SU-DHL-6 (cell line): ENCODE data around the gene XYLB.

Source experiments
- EZH2phosphoT487 ChIP-seq: fragments of 200-600 bp; sonication (generic), shearing (Covaris generic); conservative IDR thresholded peaks from 2 replicates; pipeline ENCODE4 v1.6.1; 2018; ENCODE audit warnings: mild to moderate bottlenecking, antibody characterized with exemption, low read length, moderate library complexity, mixed read lengths
- TF ChIP-seq, protein P1 (sequence below): fragments of 200-600 bp; sonication (generic); IDR thresholded peaks from one replicate; pipeline ENCODE4 v1.5.1; 2017; ENCODE audit warnings: antibody characterized with exemption, mild to moderate bottlenecking, low read length, moderate library complexity; ENCODE audit not compliant: insufficient read depth, poor library complexity, severe bottlenecking

DNA sequence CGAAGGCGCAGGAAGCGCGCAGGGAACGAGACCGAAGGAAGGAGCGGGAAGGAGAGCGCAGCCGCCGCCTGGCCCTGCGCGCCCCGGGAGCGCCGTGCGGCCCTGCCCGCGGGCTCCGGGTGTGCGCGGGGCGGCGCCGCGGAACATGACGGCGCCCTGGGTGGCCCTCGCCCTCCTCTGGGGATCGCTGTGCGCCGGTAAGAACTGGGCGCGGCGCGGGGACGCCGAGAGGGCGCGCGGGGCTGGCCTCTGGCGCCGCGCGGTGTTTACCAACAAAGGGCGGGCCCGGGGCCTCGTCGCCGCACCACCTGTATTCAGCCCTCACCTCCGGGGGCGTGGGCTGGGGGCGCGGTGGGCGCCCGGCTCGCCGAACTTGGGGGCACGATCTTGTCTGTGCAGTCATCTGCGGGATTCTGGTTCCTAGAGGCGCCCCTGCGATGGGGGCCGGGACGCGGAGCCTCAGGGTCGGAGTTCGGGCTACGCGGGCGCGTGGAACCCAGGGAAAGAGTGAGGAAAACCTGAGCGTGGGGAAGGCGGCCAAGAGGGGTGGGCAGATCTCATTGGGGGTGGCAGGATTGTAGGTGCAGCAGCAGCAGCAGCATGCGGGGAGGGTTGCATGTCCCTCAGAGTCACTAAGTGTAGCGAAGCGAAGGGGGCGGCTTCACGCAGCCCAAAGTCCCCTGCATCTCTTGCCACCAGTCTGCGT lies 107.7 kb downstream of the XYLB start:
- TF ChIP-seq, protein P1, sequence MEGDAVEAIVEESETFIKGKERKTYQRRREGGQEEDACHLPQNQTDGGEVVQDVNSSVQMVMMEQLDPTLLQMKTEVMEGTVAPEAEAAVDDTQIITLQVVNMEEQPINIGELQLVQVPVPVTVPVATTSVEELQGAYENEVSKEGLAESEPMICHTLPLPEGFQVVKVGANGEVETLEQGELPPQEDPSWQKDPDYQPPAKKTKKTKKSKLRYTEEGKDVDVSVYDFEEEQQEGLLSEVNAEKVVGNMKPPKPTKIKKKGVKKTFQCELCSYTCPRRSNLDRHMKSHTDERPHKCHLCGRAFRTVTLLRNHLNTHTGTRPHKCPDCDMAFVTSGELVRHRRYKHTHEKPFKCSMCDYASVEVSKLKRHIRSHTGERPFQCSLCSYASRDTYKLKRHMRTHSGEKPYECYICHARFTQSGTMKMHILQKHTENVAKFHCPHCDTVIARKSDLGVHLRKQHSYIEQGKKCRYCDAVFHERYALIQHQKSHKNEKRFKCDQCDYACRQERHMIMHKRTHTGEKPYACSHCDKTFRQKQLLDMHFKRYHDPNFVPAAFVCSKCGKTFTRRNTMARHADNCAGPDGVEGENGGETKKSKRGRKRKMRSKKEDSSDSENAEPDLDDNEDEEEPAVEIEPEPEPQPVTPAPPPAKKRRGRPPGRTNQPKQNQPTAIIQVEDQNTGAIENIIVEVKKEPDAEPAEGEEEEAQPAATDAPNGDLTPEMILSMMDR, result no peak
- TF ChIP-seq EZH2phosphoT487, result no peak
